Activated CD4-positive, alpha-beta T cell treated with anti-CD3 and anti-CD28 coated beads for 48 hours (primary cell): ENCODE data around the gene CHMP4B.

Experiments used
- DNase-seq: peaks from one replicate; pipeline ENCODE4 v3.0.0-alpha.2; 2020

CHMP4B gene

DNA sequence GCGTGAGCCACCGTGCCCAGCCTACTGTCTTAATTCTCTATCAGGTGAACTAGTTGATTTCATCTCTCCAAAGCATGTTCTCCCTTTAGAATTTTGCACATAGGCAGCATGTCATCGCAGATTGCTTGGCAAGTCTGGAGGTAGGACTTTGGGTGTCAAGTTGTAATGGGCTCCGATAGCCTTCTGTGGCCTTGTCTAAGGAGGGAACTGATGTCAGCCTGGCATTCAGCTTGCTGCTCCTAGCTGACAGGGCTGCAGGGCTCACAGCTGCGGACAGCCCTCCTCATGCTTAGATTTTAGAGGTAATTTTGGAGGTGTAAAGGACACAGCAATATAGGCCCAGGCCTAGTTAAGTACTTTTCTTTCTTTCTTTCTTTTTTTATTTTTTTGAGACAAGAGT is 11.3 kb downstream of the CHMP4B start:
- no peak for DNase-seq

DNA sequence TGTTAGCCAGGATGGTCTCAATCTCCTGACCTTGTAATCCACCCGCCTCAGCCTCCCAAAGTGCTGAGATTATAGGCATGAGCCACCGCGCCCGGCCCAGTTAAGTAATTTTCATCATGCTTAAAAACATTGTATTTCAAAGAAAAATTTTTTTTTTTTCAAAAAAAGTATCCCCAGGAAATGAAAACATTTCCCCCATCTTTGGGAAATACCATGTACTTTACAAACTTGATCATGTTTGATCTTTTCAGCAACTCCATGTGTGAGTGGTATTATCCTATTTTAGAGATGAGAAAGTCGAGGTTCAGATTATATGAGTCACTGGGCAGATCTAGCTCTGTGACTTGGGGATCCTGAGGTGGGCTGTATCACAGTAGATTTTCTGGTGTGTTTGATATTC is 11.8 kb downstream of the CHMP4B start:
- DNase-seq: no peak

DNA sequence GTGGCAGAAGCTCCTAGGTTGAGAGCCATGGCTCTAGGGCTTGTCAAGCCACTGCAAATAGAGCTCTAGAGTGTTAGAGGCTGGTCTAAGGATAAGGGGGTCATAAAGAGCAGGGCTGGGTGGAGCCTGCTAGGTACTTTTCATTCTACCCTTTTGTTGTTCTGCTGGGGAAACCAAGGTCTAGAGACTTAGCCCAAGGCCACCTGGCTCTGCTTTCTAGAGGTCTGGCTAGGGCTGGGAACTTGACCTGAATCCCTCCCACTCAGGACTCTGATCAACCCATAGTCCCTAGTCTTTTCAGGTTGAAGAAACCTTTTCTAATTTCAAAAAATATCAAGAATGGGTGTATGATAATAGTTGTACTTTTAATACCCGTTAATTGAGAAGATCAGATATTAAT is 13.7 kb downstream of the CHMP4B start:
- no peak for DNase-seq

DNA sequence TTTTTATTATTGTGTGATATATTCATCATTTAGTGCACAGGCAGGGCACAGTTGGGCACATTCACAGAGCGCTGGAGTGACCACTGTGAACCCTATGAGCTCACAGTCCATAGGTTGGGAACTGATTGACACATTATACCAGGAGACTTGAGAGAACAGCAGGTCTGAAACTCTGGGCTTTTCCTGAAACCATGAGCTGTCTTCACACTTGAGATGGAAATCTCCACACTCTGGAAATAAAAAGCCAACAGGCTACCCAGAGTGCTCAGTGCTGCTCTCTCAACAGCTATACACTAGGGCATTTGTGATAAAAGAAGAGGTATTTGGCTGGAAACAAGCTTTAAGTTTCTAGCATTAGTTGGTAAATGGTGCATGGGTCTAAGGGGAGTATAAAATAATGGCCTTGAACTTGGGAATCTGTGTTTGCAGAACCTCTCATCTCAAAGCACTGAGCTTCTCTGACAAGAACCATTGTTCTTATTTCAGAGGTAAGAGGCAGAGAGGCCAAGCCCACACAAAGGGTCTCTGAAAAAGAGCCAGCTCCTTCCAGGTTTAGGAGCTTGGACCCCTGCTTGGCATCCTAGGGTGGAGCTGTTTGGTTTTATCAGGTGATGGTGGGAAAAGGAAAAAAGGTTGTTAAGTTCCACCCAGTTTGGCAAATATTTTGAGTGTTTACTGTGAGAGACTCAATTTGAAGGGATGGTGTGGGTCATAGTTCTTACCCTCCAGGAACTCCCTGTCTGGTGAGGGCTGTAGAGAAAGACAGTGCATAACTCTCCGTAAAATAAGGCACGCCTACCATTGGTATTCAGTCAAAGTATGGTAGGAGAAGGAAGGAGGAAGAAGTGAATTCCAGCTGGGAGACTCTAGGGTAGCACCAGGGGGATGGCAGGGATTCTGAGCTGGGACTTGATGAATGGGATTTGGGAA is 14.5 kb downstream of the CHMP4B start:
- DNase-seq: no peak

DNA sequence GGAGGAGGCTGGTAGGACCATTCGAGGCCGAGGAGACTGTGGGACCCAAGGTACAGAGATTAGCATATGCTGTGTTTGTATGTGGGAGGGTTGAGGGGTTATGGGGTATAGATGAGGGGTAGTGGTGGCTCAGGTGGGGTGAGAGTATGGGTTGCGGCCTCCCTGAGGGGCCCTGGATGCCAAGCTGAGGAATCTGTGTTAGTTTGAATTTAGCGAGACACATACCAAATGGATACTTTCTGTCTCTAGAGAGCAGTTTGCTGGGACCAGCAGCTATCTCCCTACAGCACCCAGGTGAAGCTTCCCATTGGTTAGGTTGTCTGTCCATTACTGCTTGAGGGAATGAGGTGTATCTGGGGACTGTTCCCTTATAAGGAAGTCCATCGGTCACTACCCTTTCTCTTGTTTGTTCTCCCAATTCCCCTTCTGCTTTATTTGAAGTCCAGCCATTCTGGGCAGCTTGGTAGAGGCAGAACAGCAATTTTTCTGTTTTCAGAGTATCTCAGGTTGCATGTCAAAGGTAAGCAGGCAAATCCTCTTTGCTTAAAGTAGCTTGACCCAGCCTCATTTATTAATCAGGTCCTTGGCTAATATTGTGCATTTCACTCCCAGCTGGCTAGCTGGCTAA is 15.2 kb downstream of the CHMP4B start:
- DNase-seq: no peak

DNA sequence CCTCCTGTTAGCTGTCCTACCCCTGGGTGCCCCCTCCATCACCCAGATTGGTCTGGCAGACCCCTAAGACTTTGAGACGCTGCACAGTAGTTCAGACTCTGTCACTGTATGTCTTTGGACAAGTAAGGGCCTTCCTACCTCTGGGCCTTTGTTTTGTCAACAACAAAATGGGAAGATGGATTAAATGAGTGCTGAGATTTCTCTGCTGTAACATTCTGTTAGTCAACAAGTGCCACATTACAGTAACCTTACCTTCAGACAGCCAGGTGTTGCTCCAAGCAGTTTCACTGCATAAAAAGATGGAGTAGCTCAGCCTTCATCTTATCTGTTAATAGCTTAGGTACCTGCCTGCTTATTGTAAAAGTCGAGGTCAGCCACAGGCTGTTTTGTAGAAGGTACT is 16.0 kb downstream of the CHMP4B start:
- DNase-seq: no peak

DNA sequence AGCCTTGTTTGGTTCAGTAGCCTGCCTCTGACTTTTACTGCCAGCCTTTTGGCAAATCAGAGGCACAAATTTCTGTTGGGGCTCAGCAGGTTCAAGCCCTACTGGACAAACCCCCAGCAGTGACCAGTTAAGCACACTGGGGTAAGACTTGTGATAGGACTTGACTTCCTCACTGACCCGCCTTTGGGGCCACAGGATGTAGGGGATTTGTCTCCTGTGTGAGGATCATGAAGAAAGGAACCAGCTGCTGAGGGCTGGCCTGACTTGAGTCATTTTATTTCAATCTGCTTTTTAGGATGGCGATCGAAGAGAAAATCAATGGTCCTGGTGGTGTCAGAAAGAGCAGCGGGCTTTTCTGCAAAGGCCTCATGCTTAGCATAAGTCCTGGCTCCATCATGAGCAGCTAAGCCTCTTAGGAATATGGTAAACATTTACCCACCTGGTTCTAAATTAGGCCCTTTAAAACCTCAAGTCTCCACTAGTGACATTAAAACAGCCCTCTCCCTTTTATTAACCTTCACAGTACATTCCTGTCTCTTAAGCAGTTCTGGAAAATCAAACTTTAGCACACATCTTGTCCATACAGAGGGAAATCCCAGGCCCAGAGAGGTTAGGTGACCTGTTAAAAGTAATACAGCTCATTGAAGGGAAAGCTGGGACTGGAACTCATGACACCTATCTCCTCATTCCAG is 16.6 kb downstream of the CHMP4B start:
- DNase-seq: no peak

DNA sequence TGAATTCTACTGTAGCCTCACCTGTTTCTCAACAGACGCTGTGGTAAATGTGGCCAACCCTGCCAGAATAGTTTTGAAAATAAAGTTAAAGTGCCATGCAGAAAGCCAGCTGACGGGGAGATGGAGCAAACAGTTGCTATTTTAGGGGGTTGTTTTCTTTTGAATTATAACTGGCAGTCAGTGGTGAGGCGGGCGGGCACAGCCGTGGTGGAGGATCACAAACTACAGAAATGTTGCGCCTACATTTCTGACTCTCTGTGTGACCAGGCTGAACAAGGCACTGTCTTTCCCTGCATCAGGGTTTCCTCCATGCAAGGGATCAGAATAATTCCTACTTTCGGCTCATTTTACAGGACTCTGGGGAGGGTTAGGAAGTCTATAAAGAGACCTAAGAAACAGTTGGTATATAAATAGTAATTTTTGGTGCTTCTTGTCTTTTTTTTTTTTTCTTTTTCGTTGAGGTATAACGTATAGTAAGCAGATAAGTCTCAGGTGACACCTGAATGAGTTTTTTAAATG is 17.2 kb downstream of the CHMP4B start:
- DNase-seq: no peak

DNA sequence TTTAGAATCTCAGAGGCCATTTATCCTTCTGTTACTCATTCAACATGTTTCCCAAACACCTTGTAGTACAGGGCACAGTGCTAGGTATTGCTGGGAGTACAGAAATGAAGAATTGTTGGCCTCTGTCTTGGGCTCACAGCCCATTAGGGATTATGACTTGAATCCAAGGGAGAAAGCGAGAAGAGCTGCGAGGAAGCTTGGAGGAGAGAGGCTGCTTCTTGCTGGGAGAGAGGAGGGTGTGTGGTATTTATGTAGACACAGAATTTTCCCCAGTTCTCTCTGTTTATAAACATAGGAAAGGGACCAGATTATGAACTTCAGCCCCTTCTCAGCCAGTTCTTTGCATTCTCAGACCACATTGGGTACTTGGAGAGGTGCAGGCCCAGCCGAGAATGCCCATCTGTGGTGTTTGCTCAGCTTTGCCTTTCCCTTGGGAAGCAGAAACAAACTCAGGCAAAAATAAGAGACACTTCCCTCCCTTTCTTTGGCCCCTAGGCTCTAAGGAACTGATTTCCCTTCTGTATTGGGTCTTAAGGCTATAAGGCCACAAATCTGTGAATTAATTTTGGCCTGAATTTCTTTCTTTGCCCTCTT is 17.9 kb downstream of the CHMP4B start:
- no peak for DNase-seq

DNA sequence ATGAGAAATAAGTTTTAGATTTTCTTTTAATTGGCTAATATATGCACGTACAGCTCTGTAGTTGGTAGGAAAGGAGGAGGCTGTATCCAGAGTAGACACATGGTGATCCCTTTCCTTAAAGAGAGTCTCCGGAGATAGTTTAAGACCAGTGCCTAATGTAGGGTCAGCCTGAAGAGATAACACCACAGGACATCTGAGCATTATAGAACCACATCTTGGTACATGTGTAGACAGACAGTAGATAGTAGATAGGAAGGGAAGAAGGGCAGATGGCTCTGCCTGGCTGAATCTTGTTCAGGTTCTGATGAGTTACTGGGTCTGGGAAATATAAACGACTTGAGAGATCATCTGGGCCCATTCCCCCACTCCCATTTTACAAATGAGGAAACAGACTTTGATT is 18.5 kb downstream of the CHMP4B start:
- DNase-seq: no peak

DNA sequence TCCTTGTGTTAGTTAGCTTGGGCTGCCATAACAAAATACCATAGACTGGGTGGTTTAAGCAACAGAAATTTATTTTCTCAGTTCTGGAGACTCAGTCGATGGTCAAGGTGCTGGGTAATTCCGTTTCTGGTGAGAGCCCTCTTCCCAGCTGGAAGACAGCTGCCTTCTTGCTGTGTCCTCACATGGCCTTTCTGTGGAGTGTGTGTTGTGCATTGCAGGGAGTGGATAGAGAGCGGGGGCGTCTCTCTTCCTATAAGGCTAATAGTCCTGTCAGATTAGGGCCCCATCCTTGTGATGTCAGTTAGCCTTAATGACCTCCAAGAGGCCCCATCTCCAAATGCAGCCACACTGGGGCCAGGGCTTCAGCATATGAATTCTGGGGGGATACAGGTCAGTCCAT is 19.2 kb downstream of the CHMP4B start:
- no peak for DNase-seq

DNA sequence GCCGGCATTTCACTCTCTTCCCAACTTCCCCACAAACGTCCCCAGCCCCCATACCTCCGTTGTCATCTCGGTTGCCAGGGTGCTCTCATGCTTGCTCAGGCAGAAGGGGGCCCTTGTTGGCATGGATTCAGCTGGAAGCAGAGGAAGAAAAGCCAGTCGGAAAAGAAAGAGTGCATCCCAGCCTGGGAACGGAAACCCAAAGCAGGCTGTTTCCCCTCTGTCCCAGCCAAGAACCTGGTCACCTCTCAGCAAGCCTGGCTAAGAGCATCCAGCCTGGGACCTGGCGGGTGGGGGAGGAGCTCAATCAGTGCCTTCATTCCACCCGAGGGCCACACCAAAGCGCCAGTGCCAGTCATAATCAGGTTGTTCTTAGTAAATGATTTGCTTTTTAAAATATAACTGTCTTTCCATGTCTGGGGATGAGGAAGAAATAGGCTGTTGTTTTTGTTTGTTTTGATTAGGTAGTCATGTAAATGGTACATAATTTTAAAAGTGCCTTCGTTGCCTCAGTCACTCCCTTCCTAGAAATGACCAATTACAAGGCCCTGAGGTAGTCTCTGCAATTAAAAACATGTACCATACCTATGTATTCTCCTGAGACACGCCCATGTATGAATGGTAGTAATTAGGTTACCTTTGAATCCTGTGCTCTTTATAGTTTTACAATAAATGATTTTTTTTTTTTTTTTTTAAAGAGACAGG is 21.1 kb downstream of the CHMP4B start:
- DNase-seq: no peak

DNA sequence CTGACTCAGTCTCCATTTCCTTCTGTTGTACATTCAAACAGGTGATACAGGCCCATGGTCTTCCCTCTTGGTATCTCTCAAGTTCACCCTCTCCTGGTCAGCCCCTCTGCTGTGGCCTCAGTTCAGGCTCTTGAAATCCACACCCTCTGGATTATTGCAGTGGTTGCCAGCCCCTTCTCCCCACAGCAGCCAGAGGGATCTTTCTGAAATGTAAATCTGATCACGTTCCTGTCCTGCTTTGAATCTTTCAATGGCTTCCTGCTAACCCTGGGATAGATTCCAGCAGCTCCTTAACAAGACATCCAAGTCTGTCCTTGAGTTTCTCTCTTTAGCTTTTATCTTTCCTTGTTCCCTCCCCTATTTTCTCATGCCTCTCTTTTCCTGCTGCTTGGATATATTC is 22.2 kb downstream of the CHMP4B start:
- no peak for DNase-seq

DNA sequence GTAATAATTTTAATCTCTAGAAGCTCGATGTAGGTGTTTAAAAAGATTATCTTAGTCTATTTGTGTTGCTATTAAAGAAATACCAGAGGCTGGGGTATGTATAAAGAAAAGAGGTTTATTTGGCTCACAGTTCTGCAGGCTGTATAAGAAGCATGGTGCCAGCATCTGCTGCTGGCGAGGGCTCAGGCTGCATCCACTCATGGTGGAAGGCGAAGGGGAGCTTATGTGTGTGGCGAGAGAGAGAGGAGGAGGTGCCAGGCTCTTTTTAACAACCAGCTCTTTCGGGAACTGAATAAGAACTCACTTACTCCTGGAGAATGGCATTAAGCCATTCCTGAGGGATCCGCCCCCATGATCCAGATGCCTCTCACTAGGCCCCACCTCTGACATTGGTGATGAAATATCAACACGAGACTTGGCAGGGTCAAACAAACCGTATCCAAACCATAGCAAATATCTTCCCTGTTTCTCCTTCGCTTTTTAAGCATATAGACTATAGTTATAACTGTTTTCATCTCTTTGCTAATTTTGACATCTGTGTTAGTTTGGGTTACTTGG is 24.5 kb downstream of the CHMP4B start:
- no peak for DNase-seq

DNA sequence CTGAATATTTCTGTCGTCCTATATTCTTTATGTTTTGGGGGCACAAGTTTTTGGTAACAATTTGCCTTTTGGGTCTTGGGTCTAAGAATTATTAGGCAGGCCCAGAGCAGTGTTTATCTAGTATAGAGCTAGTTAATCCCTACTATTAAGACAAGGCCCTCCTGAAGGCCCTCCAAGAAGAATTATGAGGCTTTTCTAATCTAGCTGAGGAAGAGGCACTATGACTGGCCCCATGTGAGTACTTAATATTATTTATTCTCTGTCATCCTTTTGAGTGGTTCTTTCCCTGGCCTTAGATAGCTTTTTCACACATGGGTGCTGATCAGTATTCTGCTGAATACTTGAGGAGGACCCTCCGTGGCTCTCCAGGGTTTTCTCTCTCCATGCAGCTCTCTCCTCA is 25.1 kb downstream of the CHMP4B start:
- DNase-seq: no peak

DNA sequence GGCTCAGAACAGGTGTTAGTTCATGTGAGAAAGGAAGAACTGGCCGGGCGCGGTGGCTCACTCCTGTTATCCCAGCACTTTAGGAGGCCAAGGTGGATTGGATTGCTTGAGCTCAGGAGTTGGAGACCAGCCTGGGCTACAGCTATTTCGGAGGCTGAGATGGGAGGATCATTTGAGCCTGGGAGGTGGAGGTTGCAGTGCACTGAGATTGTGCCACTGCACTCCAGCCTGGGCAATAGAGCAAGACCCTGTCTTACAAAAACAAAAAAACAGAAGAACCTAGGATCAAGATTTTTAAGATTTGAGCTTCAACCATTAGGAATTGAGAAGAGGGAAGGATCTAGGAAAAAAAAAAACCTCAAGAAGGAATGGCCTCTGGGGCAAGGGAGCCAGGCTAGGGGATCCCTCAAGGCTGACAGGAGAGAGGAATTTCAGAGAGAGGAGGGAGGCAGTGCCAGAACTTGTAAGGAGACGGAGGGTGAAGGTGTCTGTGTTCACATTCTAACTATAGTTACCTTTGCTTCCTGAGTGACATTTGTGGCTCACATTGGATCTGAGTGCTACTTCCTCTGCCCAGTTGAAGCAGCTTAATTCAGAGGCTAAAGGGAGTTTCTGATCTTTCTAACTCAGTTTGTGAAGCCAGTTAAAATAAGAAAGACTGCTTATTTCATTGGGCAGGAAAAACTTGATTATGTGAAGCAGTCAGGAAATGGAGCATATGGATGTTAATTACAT is 26.1 kb downstream of the CHMP4B start:
- no peak for DNase-seq

DNA sequence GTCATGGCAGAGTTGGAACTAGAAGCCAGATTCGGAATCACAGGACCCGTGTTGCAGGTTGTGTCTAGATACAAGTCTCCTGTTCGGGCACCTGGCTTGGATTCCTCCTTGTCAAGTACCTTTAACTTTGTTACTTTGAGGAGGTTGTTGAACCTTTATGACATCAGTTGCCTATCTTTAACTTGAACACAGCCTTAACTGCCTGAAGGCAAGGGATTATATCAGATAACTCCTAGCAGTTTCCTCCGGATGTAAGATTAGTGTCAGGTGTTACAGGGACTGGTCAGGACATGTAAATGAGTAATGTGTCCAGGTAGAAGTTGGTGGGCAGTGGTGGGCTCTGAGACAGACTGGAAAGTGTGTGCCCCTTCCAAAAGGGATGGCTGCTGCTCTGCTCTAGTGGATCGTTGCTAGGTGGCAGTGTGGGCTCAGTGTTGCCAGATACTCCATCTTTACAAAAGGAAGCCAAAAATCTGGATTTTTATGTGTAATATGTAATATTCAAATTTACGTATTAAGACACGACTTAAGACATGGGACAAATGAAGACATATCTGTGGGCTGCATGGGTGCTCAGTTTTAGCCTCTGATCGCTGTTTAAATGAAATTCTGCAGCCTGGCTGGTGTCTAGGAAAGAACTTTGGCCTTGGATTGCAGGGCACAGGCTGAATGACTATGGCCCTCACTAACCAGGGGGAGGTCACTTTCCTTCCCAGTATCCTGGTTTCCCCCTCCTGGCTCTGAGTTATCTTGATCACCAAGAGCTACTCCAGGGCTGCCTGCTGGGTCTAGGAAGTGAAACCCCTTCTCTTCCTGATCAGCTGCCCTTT is 27.1 kb downstream of the CHMP4B start:
- no peak for DNase-seq

DNA sequence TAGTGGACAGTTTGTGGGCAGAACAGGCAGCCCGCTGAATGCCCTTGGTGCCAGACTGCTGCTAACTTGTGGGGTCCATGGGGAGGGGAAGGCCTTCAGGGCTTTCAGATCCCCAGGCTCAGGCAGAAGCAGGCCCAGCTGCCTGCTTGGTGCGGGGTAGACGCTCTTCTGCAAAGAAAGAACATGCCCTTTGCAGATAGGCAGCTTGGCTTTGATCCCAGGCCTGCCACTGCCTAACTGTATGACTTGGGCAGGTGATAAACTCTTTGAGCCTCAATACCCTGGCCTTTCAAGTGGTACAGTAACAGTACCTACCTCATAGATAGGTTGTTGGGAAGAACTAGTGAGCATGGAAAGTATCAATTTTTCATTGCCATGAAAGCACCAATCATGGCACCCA is 28.4 kb downstream of the CHMP4B start:
- no peak for DNase-seq

DNA sequence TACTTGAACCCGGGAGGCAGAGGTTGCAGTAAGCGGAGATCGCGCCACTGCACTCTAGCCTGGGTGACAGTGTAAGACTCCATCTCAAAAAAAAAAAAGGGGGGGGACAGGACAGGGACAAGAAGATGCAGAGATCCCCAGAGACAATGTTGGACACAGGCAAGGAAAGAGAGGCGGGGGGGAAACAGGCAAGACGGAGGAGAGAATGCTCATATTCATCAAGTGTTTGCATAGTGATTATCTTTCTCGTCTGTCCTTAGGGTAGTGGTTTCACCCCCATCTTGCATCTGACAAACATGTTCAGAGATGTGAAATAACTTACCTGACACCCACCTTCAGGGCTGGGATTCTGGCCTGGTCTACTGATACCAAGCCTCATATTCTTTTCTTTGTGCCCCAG is 29.0 kb downstream of the CHMP4B start:
- no peak for DNase-seq

DNA sequence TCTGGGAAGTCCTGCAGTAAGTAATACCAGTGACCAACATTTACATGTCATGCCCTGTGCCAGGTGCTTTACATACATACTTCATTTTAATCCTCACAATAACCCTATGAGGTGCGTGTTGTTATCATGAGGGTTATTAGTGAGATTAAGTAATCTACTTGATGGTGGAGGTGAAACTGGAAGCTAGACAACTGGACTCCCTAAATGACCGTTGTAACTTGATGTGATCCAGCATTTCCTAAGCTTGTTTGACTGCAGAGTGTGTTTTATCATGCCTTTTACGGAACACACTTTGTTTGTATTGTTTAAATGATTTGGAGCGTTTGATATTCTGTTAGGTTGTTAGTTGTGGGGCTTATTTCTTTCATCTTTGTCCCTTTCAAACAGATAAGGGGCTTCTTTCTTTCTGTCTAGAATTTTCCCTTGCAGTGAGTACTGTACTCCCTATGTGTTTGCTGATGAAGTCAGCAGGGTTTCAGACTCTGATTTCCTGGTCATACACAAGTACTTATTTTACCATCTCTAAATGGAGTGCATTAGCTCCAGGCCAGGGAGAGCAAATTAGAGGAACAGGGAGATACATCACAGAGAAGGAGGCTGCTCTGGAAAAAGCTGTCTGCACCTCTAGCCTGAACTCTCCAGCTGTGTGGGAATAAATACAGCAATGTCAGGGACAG is 29.7 kb downstream of the CHMP4B start:
- DNase-seq: no peak
